Forelimb muscle (tissue), 1 donor: Measurements from ENCODE around the gene ACAP2. TPM values are rescaled to one million over a fixed set of nuclear protein-coding genes. Genes with fewer than 3 reads are reported as not detected.
"Not testable (repeated sequence)": the region's sequence is repeated elsewhere in the genome, so short reads cannot be mapped to it uniquely, and the experiment has no call there.

Experiments used
- DNase-seq: peaks from one replicate; pipeline ENCODE4 v3.0.0-alpha.2; 2013; ENCODE audit warnings: low read depth
- polyA plus RNA-seq: library from polyadenylated mRNA; unstranded; fragments of 120-200 nt; gene quantifications from one replicate; pipeline ENCODE4 v1.2.1, GENCODE V29; 2013; ENCODE audit not compliant: insufficient read length

Gene ACAP2
- polyA plus RNA-seq, 1 donor, result 17.8 TPM

DNA sequence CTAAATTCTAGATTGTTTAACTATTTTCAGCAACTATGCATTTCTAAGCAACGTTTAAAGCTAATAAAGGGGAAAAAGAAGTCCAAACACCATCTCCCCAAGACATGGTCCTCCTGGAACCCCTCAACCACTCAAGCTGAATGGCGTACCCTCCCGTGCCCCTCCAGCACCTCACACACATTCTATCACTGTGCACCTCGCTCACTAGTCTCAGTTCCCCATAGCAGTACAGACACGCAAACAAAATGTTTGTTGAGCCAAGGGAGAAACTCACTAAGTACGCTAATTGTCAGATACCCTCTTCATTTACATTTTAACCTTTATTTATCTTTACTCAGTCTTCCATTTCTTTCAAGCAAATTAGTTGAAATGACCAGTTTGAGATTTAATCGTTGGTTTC is 48.8 kb downstream of the ACAP2 start:
- DNase-seq, result no peak

DNA sequence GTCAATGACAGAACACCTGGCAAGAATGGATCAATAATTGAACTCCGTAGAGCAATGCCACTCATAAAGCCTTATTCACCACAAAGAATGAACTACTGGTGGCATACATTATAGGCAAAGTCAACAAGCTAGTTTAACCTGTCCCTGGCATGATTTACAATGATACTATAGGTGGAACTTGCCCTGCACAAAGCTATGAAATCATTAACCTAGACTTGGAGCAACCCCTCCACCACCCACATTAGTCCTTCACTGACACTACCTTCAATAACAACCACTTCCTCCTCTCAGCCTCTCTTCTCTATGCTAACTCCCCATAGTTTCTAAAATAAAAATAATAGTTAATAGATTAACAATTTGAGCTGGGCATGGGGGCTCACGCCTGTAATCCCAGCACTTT is 54.4 kb downstream of the ACAP2 start:
- DNase-seq, result no peak

DNA sequence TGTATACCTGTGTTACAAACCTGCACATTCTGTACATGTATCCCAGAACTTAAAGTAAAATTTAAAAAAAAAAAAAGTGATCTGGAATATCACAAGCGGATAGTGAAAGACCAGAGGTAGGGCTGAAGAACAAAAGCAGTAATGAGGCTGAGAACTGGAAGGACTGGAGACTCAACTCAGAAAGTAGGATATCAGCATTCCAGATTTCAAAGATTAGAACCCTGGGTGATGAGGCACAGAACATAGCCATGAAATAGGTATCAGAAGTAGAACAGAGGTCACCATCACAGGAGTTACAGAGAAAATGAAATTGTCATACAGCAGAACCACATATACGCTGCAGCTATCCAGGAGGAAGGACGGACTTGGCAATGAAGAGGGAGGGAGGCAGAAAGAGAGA is 56.1 kb downstream of the ACAP2 start:
- no peak for DNase-seq

DNA sequence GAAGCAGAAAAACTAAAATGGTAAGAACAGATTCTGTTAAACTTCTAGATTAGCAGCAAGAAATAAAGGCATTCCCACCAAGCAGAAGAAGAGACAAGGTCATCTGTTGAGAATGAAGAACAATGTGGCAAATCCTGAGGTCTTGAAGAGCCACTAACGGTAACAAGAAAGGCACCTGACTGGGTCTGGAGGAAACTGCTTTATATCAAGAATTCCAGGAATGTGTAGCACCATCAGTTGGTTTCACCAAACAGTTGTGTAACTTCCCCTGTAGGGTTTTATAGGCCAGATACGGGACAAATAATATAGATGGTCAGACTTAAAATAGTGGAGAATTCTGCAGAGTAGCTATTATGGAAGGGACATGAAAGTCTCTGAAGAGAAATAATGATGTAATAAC is 57.3 kb downstream of the ACAP2 start:
- DNase-seq, result no peak

DNA sequence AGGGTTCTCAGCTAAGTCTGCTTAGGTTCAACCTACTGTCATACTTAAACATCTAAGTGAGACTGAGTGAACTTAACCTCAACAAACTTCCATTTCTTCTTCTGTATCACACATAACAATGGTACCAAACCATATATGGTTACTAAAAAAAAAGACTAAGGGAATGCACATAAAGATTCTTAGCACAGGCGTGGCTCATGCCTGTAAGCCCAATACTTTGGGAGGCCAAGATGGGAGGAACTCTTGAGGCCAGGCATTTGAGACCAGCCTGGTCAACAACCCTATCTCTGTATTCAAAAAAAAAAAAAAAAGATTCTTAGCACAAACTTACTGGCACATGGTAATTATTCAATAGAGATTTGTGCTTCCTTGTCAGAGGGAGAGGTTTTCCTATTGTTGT is 57.9 kb downstream of the ACAP2 start:
- no peak for DNase-seq

DNA sequence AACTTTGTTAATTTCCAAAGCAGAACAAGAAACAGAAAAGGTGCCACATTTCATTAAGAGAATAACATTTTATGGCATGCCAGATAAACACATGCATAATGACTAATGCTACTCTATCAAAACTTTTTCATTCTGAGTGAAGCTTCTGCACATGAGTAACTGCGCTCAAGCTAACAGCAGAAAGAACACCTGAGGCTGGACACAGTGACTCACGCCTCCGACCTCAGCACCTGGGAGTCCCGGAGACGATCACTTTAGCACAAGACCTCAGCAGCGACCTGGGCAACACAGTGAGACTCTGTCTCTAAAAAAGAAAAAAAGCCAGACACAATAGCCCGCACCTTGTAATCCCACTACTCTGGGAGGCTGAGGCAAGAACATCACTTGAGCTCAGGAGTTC is 70.6 kb downstream of the ACAP2 start:
- DNase-seq, result no peak

DNA sequence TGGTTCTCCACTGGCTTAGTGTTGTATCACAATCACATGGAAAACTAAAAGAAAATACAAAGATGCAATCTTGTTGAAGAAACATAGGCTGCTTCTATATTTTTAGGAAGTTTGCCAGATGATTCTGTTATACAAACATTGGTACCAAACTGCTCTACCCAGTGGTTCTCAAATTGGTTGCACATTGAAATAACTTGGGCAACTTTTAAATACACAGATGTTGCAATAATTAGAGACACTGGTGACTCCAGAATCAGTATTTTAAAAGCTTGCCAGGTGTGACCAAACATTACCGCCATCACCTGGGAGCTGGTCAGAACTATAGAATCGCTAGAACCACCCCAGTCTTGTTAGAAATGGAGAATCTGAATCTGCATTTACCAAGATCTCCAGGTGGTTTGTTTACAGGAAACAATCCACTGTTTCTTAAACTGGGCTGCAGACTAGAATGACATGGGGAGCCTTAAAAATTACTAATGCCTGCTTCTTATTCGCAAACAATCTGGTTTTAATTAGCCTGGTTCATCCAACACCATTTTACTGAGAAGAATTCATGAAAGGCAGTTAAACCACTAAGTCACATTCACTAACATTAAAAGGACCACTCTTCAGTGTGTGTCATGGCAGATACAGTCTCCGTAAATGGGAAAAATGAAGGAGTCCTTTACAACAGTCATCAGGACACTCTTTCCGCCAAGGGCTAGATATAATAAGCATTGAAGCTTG is 76.5 kb downstream of the ACAP2 start:
- DNase-seq, result no peak

DNA sequence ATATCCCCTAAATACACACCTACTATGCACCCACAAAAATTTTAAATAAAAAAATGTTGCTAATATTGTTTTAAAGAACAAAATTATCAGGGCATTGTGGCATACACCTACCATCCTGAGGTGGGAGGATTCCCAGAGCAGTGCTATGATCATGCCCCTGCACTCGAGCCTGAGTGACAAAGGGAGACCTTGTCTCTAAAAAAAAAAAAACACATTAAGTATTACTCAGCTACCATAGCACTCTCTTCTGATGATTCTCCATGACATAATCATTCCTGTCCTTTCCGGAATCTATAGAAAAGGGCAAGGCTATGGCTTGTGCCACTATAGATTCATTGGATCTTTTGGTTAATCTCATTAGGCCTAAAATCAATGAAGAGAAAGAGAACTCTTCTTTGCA is 77.4 kb downstream of the ACAP2 start:
- DNase-seq, result no peak

DNA sequence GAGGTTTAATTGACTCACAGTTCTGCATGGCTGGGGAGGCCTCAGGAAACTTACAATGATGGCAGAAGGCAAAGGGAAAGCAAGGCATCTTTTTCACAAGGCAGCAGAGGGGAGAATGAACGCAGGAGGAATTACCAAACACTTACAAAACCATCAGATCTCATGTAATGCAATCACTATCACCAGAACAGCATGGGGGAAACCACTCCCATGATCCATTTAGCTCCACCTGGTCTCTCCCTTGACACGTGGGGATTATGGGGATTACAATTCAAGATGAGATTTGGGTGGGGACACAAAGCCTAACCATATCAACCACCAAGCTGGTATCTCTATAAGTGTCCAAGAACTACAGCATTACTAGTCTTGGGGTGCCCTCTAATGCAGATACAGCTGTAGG is 85.0 kb downstream of the ACAP2 start:
- DNase-seq, result not testable (repeated sequence)

DNA sequence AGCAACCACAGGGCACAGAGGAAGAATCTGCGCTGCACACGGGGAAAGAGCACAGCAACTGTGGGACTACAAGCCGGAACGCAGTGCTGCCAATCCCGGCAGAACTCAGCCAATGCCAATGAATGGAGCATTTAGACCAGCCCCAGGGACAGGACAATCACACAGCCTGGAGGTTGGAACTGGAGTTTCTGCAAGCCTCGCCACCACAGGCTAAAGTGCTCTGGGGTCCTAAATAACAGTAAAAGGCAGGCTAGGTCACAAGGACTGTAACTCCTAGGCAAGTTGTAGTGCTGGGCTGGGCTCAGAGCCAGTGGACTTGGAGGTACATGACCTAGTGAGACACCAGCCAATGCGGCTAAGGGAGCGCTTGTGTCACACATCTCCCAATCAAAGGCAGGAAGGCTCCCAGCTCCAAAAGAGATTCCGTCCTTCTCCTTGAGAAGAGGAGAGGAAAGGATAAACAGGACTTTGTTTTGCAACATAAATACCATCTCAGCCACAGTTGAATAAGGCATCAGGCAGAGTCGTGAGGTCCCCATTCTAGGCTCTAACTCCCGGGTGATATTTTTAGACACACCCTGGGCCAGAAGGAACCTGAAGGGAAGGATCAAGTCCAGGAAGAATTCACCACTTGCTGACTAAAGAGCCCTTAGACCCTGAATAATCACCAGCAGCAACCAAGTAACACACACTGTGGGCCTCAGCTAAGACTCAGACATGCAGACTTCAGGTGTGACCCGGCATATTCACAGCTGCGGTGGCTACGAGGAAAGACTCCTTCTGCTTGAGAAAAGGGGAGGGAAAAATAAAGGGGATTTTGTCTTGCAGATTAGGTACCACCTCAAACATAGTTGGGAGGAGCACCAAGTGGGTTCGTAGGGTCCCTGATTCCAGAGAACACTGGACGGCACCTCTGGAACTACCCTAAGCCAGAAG is 86.4 kb downstream of the ACAP2 start:
- DNase-seq, result no peak

DNA sequence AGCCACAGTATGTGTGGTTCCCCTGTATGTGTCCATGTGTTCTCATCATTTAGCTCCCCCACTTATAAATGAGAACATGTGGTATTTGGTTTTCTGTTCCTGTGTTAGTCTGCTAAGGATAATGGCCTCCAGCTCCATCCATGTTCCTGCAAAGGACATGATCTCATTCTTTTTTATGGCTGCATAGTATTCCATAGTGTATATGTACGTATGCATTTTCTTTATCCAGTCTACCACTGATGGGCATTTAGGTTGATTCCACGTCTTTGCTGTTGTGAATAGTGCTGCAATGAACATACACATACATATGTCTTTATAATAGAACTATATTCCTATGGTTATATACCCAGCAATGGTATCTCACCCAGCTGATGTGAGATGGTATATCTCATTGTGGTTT is 88.8 kb downstream of the ACAP2 start:
- not testable (repeated sequence) for DNase-seq

DNA sequence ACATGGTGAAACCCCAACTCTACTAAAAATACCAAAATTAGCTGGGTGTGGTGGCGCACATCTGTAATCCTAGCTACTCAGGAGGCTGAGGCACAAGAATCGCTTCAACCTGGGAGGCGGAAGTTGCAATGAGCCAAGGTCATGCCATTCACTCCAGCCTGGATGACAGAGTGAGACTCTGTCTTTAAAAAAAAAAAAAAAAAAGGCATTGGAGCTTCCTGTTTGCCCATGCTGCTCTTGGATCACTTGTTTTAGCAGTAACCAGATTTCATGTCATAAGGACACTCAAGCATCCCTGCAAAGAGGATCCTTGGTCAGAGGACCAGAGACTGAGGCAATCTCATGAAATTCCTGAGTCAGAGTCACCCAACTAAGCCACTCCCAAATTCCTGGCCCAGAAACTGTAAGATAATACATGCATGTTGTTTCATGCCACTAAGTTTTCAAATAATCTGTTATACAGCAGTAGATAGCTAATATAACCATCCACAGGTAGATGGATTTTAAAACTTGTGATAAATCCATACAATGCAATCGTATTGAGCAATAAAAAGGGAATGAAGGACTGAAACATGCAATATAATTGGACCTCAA is 89.8 kb downstream of the ACAP2 start:
- no peak for DNase-seq

DNA sequence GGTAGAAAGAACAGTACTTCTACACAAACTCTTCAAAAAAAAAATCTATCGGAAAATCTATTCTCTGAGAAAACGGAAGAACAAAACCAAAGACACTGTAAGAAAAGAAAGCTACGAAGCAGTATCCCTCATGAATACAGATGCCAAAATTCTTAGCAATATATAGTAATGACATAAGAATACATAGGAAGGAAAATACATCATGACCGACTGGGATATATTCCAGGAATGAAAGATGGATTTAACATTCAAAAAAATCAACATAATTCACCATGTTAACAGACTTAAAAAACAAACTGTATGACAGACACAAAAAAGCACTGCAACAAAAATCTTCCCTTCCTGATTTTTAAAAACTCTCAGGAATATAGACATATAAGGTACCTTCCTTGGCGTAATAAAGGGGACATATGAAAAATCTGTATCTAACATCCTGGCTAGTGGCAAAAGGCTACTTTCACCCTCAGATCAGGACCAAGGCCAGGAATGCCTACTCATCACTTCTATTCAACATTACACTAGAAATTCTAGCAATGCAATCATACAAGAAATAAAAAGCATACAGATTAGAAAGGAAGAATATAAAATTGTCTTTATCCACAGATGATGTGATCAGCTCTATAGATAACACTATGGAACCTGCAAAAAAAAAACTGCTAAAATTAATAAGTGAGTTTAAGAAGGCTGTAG is 94.2 kb downstream of the ACAP2 start:
- DNase-seq, result peak; percentile 52

DNA sequence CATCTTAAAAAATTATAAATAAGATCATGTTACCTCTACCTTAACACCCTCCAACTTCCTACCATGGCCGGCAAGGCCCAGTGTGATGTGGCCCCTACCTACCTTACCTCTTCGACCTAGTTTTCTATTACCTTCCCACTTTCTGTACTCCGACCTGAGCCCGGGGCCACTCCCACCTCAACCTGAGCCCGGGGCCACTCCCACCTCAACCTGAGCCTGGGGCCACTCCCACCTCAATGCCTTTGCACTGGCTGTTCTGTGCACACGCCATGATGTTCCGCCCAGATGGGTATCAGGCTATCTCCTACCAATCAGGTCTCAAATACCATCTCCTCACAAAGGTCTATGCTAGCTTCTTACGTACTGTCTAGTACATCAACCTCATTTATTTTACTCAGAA is 105.1 kb downstream of the ACAP2 start:
- DNase-seq, result no peak

DNA sequence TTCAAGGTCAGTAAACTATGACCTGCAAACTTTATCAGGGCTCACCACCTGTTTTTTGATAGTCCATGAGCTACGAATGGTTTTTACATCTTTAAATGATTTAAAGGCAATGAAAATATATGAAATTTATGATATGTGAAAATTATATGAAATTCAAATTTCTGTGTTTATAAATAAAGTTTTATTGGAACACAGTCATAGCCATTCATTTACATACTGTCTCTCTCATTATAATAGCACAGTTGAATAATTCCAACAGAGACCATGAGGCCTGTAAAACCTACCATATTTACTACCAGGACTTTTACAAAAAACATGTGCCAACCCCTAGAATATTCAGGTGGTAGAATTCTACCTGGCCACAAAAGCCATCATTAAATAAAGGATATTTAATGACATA is 107.9 kb downstream of the ACAP2 start:
- DNase-seq, result no peak

DNA sequence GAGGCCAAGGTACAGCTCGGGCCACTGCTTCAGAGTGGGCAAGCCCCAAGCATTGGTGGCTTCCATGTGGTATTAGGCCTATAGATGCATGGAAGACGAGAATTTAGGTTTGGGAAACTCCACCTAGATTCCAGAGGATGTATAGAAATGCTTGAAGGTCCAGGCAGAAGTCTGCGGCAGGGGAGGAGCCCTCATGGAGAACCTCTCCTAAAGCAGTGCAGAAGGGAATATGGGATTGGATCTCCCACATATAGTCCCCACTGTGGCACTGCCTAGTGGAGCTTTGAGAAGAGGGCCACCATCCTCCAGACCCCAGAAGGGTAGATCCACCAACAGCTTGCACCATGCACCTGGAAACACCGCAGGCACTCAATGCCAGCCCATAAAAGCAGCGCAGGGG is 123.8 kb downstream of the ACAP2 start:
- DNase-seq, result no peak

DNA sequence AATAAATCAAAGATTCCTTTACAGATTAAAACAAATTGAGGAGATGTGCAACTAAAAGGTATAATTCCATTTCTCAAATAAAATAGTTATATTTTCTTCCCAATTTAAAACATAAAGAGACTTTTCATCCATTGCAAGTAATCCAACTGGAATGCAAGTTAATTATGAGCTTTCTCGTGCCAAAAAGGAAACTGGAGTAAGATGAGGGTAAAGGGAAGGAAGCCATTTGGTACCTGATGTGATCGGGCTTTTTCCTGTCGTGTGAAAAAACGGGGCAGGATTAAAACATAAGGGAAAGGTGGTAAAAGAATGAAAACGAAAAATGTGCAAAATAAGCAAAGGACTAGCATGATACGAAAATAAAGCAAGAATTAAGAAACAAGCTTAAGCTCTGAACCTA is 130.1 kb downstream of the ACAP2 start:
- DNase-seq, result no peak

DNA sequence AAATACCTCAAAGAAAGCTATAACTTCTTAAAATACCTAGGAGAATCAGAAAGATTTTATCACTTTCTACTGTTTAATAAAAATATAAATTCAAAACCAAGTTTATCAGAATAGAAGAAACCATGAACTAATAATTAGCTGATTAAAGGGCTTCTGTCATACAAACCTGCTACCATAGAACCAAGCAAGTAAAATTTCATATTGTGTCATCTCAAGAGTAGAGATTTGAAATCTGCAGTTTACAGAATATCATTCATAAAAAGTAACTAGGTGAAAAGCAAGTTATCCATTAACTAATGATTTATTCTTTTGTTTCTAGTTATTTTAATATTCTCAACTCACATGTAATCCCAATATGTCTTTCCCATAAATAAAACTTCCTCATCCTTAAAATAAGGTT is 135.1 kb downstream of the ACAP2 start:
- DNase-seq, result no peak

DNA sequence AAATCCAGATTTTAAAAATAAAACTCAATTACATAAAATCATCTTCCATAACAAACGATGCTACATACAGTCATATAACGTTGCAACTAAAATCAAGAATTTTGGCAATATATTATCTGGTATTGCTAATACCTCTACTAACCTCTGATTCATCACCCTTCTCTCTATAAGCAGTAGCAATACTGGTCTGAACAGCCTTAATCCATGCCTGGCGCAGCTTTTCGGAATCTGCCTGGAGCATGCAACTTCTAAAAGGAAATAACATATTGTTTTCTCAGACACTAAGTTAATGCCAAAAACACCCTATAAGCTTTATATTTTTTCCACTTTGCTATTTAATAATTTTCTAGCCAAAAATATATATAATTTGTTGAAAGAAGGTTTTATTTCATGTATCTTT is 136.5 kb downstream of the ACAP2 start:
- no peak for DNase-seq

DNA sequence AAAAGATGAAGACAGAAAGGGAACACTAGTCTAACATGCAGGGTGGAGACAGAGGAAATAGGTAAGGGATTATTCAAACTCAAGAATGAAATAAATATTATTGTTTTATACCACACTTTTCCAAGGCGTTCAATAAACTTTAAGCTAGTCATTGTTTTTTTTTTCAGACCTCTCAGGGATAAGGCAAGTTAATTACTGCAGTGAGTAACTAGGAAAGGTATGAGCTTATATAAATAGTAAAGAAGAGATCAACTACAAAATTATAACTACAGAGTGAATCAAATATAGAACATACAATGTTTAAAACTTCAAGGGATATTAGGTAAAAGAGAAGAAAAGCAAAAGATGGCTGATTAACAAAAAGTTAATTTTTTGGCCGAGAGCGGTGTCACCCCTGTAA is 140.4 kb downstream of the ACAP2 start:
- no peak for DNase-seq

DNA sequence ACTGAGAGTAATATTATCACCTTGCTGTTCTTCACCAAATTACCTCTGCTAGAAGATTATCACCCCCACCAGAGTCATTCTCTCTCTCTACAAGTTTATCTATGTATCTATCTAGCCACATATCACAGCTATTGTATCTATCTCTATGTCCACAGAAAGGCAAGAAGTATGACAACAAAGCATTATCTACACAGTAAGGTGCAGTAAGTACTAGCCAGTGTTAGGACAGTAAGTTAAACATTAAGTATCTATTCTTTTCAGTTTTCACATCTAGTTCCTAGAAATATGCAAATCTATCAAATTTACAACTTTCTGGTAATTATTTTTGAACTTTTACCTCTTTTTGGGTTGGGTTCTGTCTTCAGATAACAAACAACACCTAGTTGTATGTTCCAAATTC is 145.4 kb downstream of the ACAP2 start:
- no peak for DNase-seq

DNA sequence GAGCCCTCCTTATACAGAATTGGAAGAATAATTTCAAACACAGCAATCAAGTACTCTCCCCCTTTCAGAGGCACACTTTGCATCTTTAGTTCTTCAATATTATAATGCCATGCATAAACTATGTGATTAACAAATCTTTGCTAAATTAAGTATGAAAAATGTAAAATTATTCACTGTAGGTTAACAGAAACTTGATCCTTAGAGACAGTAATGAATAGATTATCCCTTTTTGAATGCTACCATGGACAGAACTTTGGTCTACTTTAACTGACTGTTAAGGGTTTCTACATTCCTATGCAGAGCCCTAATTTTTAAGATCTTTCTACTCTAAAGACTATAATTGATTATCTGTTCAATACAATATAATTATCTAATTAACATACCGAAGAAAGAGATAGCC is 146.2 kb downstream of the ACAP2 start:
- no peak for DNase-seq
